GM23338 (cell line): ENCODE data around the gene COQ10A. TPM values are rescaled to one million over a fixed set of nuclear protein-coding genes. Genes with fewer than 3 reads are reported as not detected.

Experiments
- ATAC-seq: fragments of 200-7000 bp; cut with Tn5 transposase; 3 replicates; pipeline ENCODE4 v1.9.1; 2020
- DNase-seq: peaks from one replicate; pipeline ENCODE4 v3.0.0-alpha.2; 2015; ENCODE audit warnings: low spot score
- H2AFZ ChIP-seq: fragments of 200-600 bp; sonication (generic); 2 replicates; pipeline ENCODE4 v1.8.0; 2016; ENCODE audit warnings: antibody characterized with exemption, mild to moderate bottlenecking, moderate library complexity
- H3F3A ChIP-seq: fragments of 200-600 bp; sonication (generic); replicated peaks from 2 replicates; pipeline ENCODE4 v1.8.0; 2017; ENCODE audit warnings: antibody characterized with exemption, mixed run types, low read depth
- H3K27ac ChIP-seq: fragments of 200-600 bp; sonication (generic); 2 replicates; pipeline ENCODE4 v1.6.1; 2016; ENCODE audit warnings: low read depth
- H3K27me3 ChIP-seq: fragments of 200-600 bp; sonication (generic); 2 replicates; pipeline ENCODE4 v1.8.0; 2016; ENCODE audit warnings: mild to moderate bottlenecking, mixed run types, moderate library complexity; ENCODE audit not compliant: insufficient read depth
- H3K36me3 ChIP-seq: fragments of 200-600 bp; sonication (generic); 2 replicates; pipeline ENCODE4 v1.8.0; 2016; ENCODE audit warnings: mild to moderate bottlenecking; ENCODE audit not compliant: insufficient read depth
- H3K4me1 ChIP-seq: fragments of 200-600 bp; sonication (generic); 2 replicates; pipeline ENCODE4 v1.8.0; 2016; ENCODE audit warnings: mild to moderate bottlenecking, moderate library complexity; ENCODE audit not compliant: insufficient read depth
- H3K4me2 ChIP-seq: fragments of 200-600 bp; sonication (generic); 2 replicates; pipeline ENCODE4 v1.7.1; 2017; ENCODE audit warnings: mixed run types
- H3K4me3 ChIP-seq: fragments of 200-600 bp; sonication (generic); 2 replicates; pipeline ENCODE4 v1.6.1; 2016; ENCODE audit warnings: mixed run types
- H3K79me2 ChIP-seq: fragments of 200-600 bp; sonication (generic); replicated peaks from 2 replicates; pipeline ENCODE4 v1.8.0; 2017; ENCODE audit warnings: mild to moderate bottlenecking; ENCODE audit not compliant: insufficient read depth
- H3K9me2 ChIP-seq: fragments of 200-600 bp; sonication (generic); 2 replicates; pipeline ENCODE4 v1.8.0; 2017; ENCODE audit not compliant: insufficient read depth
- H4K20me1 ChIP-seq: fragments of 200-600 bp; sonication (generic); replicated peaks from 2 replicates; pipeline ENCODE4 v1.8.0; 2017; ENCODE audit warnings: mild to moderate bottlenecking; ENCODE audit not compliant: insufficient read depth
- H3K27ac Mint-ChIP-seq: 2 replicates; pipeline ENCODE4 v1.8.0; 2020; ENCODE audit warnings: inconsistent platforms, mild to moderate bottlenecking, moderate library complexity, mixed read lengths
- H3K27me3 Mint-ChIP-seq: 3 replicates; pipeline ENCODE4 v1.8.0; 2022; ENCODE audit warnings: low read depth, mild to moderate bottlenecking, moderate library complexity, mixed read lengths, inconsistent platforms; ENCODE audit not compliant: insufficient read depth, poor library complexity
- H3K36me3 Mint-ChIP-seq: 3 replicates; pipeline ENCODE4 v1.8.0; 2021; ENCODE audit warnings: low read depth, mild to moderate bottlenecking, inconsistent platforms, moderate library complexity, mixed read lengths
- H3K4me1 Mint-ChIP-seq: 3 replicates; pipeline ENCODE4 v1.8.0; 2020; ENCODE audit warnings: mild to moderate bottlenecking, inconsistent platforms, mixed read lengths
- H3K4me3 Mint-ChIP-seq: 3 replicates; pipeline ENCODE4 v1.8.0; 2021; ENCODE audit warnings: moderate library complexity, mild to moderate bottlenecking, inconsistent platforms, mixed read lengths
- H3K9me3 Mint-ChIP-seq: 3 replicates; pipeline ENCODE4 v1.8.0; 2020; ENCODE audit warnings: moderate library complexity, mild to moderate bottlenecking, inconsistent platforms, mixed read lengths
- CREB1 ChIP-seq: fragments of 250-450 bp; sonication (Bioruptor Pico); IDR thresholded peaks from 2 replicates; pipeline ENCODE4 v1.5.0; 2020; ENCODE audit warnings: low read depth, mild to moderate bottlenecking, moderate library complexity
- EZH2 ChIP-seq: fragments of 200-600 bp; sonication (generic); IDR thresholded peaks from one replicate; pipeline ENCODE4 v1.8.0; 2017; ENCODE audit warnings: antibody characterized with exemption, mild to moderate bottlenecking, low read depth; ENCODE audit not compliant: unreplicated experiment
- EZH2phosphoT487 ChIP-seq: fragments of 200-600 bp; sonication (generic); IDR thresholded peaks from one replicate; pipeline ENCODE4 v1.8.1; 2018; ENCODE audit warnings: antibody characterized with exemption; ENCODE audit not compliant: unreplicated experiment
- JUNB ChIP-seq: IDR thresholded peaks from one replicate; pipeline ENCODE4 v1.6.1; 2016; ENCODE audit warnings: antibody characterized with exemption; ENCODE audit not compliant: unreplicated experiment
- NANOG ChIP-seq: IDR thresholded peaks from 2 replicates; pipeline ENCODE4 v1.6.1; 2016; ENCODE audit warnings: antibody characterized with exemption, borderline replicate concordance
- POLR2AphosphoS5 ChIP-seq: IDR thresholded peaks from 2 replicates; pipeline ENCODE4 v1.6.1; 2016; ENCODE audit warnings: antibody characterized with exemption, low read depth
- STAT1 ChIP-seq: IDR thresholded peaks from one replicate; pipeline ENCODE4 v1.6.1; 2016; ENCODE audit warnings: antibody characterized with exemption; ENCODE audit not compliant: unreplicated experiment
- ZNF114 ChIP-seq: fragments of 250-450 bp; sonication (Bioruptor Pico); IDR thresholded peaks from 2 replicates; pipeline ENCODE4 v1.5.0; 2020; ENCODE audit warnings: mild to moderate bottlenecking, moderate library complexity
- ZNF331 ChIP-seq: fragments of 250-450 bp; sonication (Bioruptor Pico); IDR thresholded peaks from 2 replicates; pipeline ENCODE4 v1.5.0; 2020; ENCODE audit warnings: low read depth, mild to moderate bottlenecking, moderate library complexity
- ZNF462 ChIP-seq: fragments of 250-450 bp; sonication (Bioruptor Pico); IDR thresholded peaks from 2 replicates; pipeline ENCODE4 v1.5.0; 2020; ENCODE audit warnings: mild to moderate bottlenecking, moderate library complexity
- polyA plus RNA-seq: library from polyadenylated mRNA; unstranded; fragments of >200 nt; fragmentation: Nextera tagmentation; extraction: Ambion mirVana; gene quantifications from 2 replicates; pipeline ENCODE4 v1.2.1, GENCODE V29; 2016
- total RNA-seq: library from RNA; depleted of rRNA; stranded (reverse); fragments of >200 nt; shearing (Covaris generic); gene quantifications from 2 replicates; pipeline ENCODE4 v1.2.3, GENCODE V29; 2014
- TF ChIP-seq, protein P1 (sequence below), 2 experiments: fragments of 200-600 bp in 1 of 2; sonication (generic) in 1 of 2; conservative IDR thresholded peaks; 2 replicates each; pipeline versions ENCODE4 v1.5.1 to v1.6.1; 2016 to 2017; ENCODE audit warnings: antibody characterized with exemption in 2 of 2, low read depth in 2 of 2, mild to moderate bottlenecking in 2 of 2, moderate library complexity in 1 of 2
- TF ChIP-seq, protein P2 (sequence below): IDR thresholded peaks from one replicate; pipeline ENCODE4 v1.6.1; 2018; ENCODE audit warnings: antibody characterized with exemption; ENCODE audit not compliant: unreplicated experiment
- TF ChIP-seq, protein P3 (sequence below): IDR thresholded peaks from 2 replicates; pipeline ENCODE4 v1.6.1; 2016; ENCODE audit warnings: antibody characterized with exemption

Gene COQ10A
- total and polyA plus RNA-seq, 2 experiments from 2014 or later = 12.8 to 15.2 TPM

- Histone ChIP-seq H3K4me2 (peak overlapping the region; percentile 76), H3K9me2 (no peaks in the 10 kb centered on the region), H2AFZ (no peak overlapping the region), H3K4me1 (peaks cover 18% of the 10 kb centered on the region), H3F3A (peaks cover 32% of the 10 kb centered on the region), H3K27me3 (no peaks in the 10 kb centered on the region), H3K36me3 (peaks cover 14% of the 10 kb centered on the region; the same call in 1 of the 2 replicates), H3K27ac (peak overlapping the region; percentile 93), H3K79me2 (peaks cover 40% of the 10 kb centered on the region), H4K20me1 (peaks cover 13% of the 10 kb centered on the region), H3K4me3 (peak overlapping the region; percentile 99)
- Mint-ChIP-seq H3K27ac (peak overlapping the region; percentile 97), H3K9me3 (no peaks in the 10 kb centered on the region; the same call in 2 of the 3 replicates), H3K27me3 (peaks cover 11% of the 10 kb centered on the region), H3K4me1 (peaks cover 19% of the 10 kb centered on the region), H3K36me3 (peaks cover 46% of the 10 kb centered on the region; the same call in 2 of the 3 replicates), H3K4me3 (peak overlapping the region; percentile 99)
- ATAC-seq (peak; percentile 15; the same call in 2 of the 3 replicates), DNase-seq (peak; percentile 4)
- TF ChIP-seq, protein P1, sequence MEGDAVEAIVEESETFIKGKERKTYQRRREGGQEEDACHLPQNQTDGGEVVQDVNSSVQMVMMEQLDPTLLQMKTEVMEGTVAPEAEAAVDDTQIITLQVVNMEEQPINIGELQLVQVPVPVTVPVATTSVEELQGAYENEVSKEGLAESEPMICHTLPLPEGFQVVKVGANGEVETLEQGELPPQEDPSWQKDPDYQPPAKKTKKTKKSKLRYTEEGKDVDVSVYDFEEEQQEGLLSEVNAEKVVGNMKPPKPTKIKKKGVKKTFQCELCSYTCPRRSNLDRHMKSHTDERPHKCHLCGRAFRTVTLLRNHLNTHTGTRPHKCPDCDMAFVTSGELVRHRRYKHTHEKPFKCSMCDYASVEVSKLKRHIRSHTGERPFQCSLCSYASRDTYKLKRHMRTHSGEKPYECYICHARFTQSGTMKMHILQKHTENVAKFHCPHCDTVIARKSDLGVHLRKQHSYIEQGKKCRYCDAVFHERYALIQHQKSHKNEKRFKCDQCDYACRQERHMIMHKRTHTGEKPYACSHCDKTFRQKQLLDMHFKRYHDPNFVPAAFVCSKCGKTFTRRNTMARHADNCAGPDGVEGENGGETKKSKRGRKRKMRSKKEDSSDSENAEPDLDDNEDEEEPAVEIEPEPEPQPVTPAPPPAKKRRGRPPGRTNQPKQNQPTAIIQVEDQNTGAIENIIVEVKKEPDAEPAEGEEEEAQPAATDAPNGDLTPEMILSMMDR (conservative IDR thresholded peaks at IDR 0.05; ENCODE audit: low read depth in 2 of 2) = no peak
- no peak for TF ChIP-seq ZNF331 (CRISPR knock-in tag)
- TF ChIP-seq NANOG = no peak
- no peak for TF ChIP-seq EZH2phosphoT487
- TF ChIP-seq, protein P2, sequence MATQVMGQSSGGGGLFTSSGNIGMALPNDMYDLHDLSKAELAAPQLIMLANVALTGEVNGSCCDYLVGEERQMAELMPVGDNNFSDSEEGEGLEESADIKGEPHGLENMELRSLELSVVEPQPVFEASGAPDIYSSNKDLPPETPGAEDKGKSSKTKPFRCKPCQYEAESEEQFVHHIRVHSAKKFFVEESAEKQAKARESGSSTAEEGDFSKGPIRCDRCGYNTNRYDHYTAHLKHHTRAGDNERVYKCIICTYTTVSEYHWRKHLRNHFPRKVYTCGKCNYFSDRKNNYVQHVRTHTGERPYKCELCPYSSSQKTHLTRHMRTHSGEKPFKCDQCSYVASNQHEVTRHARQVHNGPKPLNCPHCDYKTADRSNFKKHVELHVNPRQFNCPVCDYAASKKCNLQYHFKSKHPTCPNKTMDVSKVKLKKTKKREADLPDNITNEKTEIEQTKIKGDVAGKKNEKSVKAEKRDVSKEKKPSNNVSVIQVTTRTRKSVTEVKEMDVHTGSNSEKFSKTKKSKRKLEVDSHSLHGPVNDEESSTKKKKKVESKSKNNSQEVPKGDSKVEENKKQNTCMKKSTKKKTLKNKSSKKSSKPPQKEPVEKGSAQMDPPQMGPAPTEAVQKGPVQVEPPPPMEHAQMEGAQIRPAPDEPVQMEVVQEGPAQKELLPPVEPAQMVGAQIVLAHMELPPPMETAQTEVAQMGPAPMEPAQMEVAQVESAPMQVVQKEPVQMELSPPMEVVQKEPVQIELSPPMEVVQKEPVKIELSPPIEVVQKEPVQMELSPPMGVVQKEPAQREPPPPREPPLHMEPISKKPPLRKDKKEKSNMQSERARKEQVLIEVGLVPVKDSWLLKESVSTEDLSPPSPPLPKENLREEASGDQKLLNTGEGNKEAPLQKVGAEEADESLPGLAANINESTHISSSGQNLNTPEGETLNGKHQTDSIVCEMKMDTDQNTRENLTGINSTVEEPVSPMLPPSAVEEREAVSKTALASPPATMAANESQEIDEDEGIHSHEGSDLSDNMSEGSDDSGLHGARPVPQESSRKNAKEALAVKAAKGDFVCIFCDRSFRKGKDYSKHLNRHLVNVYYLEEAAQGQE = no peak
- TF ChIP-seq POLR2AphosphoS5 = no peak
- no peak for TF ChIP-seq ZNF114 (CRISPR knock-in tag)
- no peak for TF ChIP-seq ZNF462
- TF ChIP-seq EZH2 = no peak
- TF ChIP-seq JUNB = no peak
- TF ChIP-seq STAT1 = no peak
- TF ChIP-seq, protein P3, sequence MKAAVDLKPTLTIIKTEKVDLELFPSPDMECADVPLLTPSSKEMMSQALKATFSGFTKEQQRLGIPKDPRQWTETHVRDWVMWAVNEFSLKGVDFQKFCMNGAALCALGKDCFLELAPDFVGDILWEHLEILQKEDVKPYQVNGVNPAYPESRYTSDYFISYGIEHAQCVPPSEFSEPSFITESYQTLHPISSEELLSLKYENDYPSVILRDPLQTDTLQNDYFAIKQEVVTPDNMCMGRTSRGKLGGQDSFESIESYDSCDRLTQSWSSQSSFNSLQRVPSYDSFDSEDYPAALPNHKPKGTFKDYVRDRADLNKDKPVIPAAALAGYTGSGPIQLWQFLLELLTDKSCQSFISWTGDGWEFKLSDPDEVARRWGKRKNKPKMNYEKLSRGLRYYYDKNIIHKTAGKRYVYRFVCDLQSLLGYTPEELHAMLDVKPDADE = no peak
- TF ChIP-seq CREB1 (CRISPR knock-in tag) = no peak
Observed at GRCh38 chr12:56300644-56301464, 34.1 kb downstream of the COQ10A start.
